Suprapubic skin (tissue), 4 donors: ENCODE results near the gene CRYL1. TPM values are rescaled to one million over a fixed set of nuclear protein-coding genes. Genes with fewer than 3 reads are reported as not detected.

Experiments used
- DNase-seq, 2 donors: peaks; one replicate each; pipeline ENCODE4 v3.0.0-alpha.2; 2019; ENCODE audit warnings: low spot score in 2 of 2
- H3K27ac ChIP-seq: fragments of 200-600 bp; sonication (generic); one replicate; pipeline ENCODE4 v1.5.1; 2019
- H3K27me3 ChIP-seq: fragments of 200-600 bp; sonication (generic); one replicate; pipeline ENCODE4 v1.5.1; 2019
- H3K36me3 ChIP-seq: fragments of 200-600 bp; sonication (generic); one replicate; pipeline ENCODE4 v1.5.1; 2019
- H3K4me1 ChIP-seq: fragments of 200-600 bp; sonication (generic); one replicate; pipeline ENCODE4 v1.5.1; 2019
- H3K4me3 ChIP-seq: fragments of 200-600 bp; sonication (generic); one replicate; pipeline ENCODE4 v1.5.1; 2019; ENCODE audit warnings: mild to moderate bottlenecking
- H3K9me3 ChIP-seq: fragments of 200-600 bp; sonication (generic); one replicate; pipeline ENCODE4 v1.5.1; 2019
- EP300 ChIP-seq: sonication (generic); formaldehyde crosslinking; IDR thresholded peaks from one replicate; pipeline ENCODE4 v1.6.1; 2017; ENCODE audit warnings: antibody characterized with exemption
- POLR2A ChIP-seq, 2 donors: fragments of 450-650 bp; IDR thresholded peaks; one replicate each; pipeline ENCODE4 v1.6.1; 2017; ENCODE audit warnings: antibody characterized with exemption in 2 of 2, mild to moderate bottlenecking in 2 of 2, moderate library complexity in 2 of 2
- POLR2AphosphoS5 ChIP-seq, 3 donors: sonication (generic); formaldehyde crosslinking; IDR thresholded peaks; one replicate each; pipeline ENCODE4 v1.6.1; 2017; ENCODE audit warnings: antibody characterized with exemption in 3 of 3
- WGBS: methylation state at CpG from one replicate; pipeline ENCODE4 v1.1.5; 2018; 5-methylcytosine and 5-hydroxymethylcytosine counted together
- total RNA-seq, 4 donors: library from RNA; depleted of rRNA; stranded (reverse); fragments of >200 nt; gene quantifications; one replicate each; pipeline ENCODE4 v1.1.0, GENCODE V29; 2016
- TF ChIP-seq, protein P1 (sequence below), 2 donors: fragments of 200-600 bp in 1 of 2; fragments of 450-650 bp in 1 of 2; sonication (generic) in 1 of 2; IDR thresholded peaks; one replicate each; pipeline ENCODE4 v1.5.1; 2016 to 2019; ENCODE audit warnings: antibody characterized with exemption in 2 of 2, mild to moderate bottlenecking in 1 of 2, moderate library complexity in 1 of 2

Gene CRYL1
- total RNA-seq, 4 donors from 2014 or later, result 15.9 to 20.1 (median 18.4) TPM

- no peaks in the 10 kb centered on the region for H3K36me3 ChIP-seq
- TF ChIP-seq POLR2A (IDR thresholded peaks at IDR 0.05) (no peak), EP300 (no peak), POLR2AphosphoS5 (IDR thresholded peaks at IDR 0.05) (no peak)
- TF ChIP-seq, protein P1, sequence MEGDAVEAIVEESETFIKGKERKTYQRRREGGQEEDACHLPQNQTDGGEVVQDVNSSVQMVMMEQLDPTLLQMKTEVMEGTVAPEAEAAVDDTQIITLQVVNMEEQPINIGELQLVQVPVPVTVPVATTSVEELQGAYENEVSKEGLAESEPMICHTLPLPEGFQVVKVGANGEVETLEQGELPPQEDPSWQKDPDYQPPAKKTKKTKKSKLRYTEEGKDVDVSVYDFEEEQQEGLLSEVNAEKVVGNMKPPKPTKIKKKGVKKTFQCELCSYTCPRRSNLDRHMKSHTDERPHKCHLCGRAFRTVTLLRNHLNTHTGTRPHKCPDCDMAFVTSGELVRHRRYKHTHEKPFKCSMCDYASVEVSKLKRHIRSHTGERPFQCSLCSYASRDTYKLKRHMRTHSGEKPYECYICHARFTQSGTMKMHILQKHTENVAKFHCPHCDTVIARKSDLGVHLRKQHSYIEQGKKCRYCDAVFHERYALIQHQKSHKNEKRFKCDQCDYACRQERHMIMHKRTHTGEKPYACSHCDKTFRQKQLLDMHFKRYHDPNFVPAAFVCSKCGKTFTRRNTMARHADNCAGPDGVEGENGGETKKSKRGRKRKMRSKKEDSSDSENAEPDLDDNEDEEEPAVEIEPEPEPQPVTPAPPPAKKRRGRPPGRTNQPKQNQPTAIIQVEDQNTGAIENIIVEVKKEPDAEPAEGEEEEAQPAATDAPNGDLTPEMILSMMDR (IDR thresholded peaks at IDR 0.05), result no peak
- 97% methylated on average over 2 of the region's 2 CpGs for WGBS
- H3K4me3 ChIP-seq, result no peak overlapping the region
- H3K9me3 ChIP-seq, result no peaks in the 10 kb centered on the region
- no peaks in the 10 kb centered on the region for H3K27me3 ChIP-seq
- H3K27ac ChIP-seq, result no peak overlapping the region
- DNase-seq, result no peak
- H3K4me1 ChIP-seq, result peaks cover 22% of the 10 kb centered on the region
Observed at GRCh38 chr13:20528452-20528851, 2.8 kb upstream of the CRYL1 start.

- peaks cover 22% of the 10 kb centered on the region for H3K4me1 ChIP-seq
- WGBS, result 25% methylated on average over 6 of the region's 6 CpGs
- no peaks in the 10 kb centered on the region for H3K27me3 ChIP-seq
- no peaks in the 10 kb centered on the region for H3K9me3 ChIP-seq
- DNase-seq, result no peak
- H3K27ac ChIP-seq, result peak overlapping the region; percentile 89
- H3K4me3 ChIP-seq, result peak overlapping the region; percentile 94
- H3K36me3 ChIP-seq, result no peaks in the 10 kb centered on the region
- peak; percentile 4 for TF ChIP-seq EP300
- TF ChIP-seq POLR2A (IDR thresholded peaks at IDR 0.05), result no peak
Observed at GRCh38 chr13:20526664-20527063, 1.0 kb upstream of the CRYL1 start.

DNA sequence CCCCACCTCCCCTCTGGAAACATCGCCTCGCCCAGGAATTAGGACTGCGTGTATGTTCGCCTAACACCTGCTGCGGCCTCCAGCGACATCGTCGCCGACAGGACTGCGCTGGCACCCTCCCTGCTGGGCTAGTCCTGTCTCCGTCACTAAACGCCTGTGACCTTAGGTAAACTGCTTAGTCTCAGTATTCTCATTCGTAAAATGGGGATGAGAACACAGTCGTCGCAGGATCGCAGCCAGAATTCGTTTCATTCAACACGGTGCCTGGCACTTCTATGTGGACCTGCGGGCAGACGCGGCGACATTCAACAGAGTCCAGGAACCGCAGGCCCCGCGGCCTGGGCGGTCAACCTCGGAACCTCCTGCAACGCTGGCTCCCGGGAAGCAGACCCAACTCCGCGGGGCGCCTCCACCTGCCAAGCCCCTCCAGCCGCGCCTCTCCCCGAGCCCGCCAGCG is 485 bp downstream of the CRYL1 start:
- DNase-seq, result peak in 1 of 2 donors; percentile 66

GRCh38 chr13:20521364-20522115 is 4.1 kb downstream of the CRYL1 start:
- no peaks in the 10 kb centered on the region for H3K9me3 ChIP-seq
- TF ChIP-seq EP300 (no peak), POLR2A (IDR thresholded peaks at IDR 0.05) (no peak), POLR2AphosphoS5 (IDR thresholded peaks at IDR 0.05) (no peak)
- TF ChIP-seq, protein P1 (IDR thresholded peaks at IDR 0.05), result no peak
- DNase-seq, result no peak
- no peaks in the 10 kb centered on the region for H3K27me3 ChIP-seq
- peaks cover 17% of the 10 kb centered on the region for H3K4me1 ChIP-seq
- H3K36me3 ChIP-seq, result no peaks in the 10 kb centered on the region
- 80% methylated on average over 5 of the region's 5 CpGs for WGBS
- H3K27ac ChIP-seq, result no peak overlapping the region
- no peak overlapping the region for H3K4me3 ChIP-seq

More for the DNA sequence above, 485 bp downstream of the CRYL1 start:
- H3K4me3 ChIP-seq, result peak overlapping the region; percentile 94
- no peaks in the 10 kb centered on the region for H3K36me3 ChIP-seq
- H3K27ac ChIP-seq, result peak overlapping the region; percentile 89
- under 1% methylated on average over 21 of the region's 37 CpGs for WGBS
- TF ChIP-seq, protein P1 (IDR thresholded peaks at IDR 0.05), result no peak
- TF ChIP-seq EP300 (no peak), POLR2A (IDR thresholded peaks at IDR 0.05) (no peak), POLR2AphosphoS5 (IDR thresholded peaks at IDR 0.05) (no peak)
- no peaks in the 10 kb centered on the region for H3K27me3 ChIP-seq
- no peaks in the 10 kb centered on the region for H3K9me3 ChIP-seq
- peaks cover 22% of the 10 kb centered on the region for H3K4me1 ChIP-seq

- Histone ChIP-seq H3K4me3 (no peak overlapping the region), H3K4me1 (peaks cover 10% of the 10 kb centered on the region), H3K27ac (no peak overlapping the region), H3K27me3 (no peaks in the 10 kb centered on the region), H3K36me3 (no peaks in the 10 kb centered on the region), H3K9me3 (no peaks in the 10 kb centered on the region)
- no peak for DNase-seq
- TF ChIP-seq POLR2A (IDR thresholded peaks at IDR 0.05) (no peak), EP300 (no peak), POLR2AphosphoS5 (IDR thresholded peaks at IDR 0.05) (no peak)
- TF ChIP-seq, protein P1 (IDR thresholded peaks at IDR 0.05), result no peak
- 68% methylated on average over 1 of the region's 1 CpG for WGBS
Observed at GRCh38 chr13:20519875-20520274, 5.8 kb downstream of the CRYL1 start.
